ENCODE data around the gene DECR2. TPM values are rescaled to one million over a fixed set of nuclear protein-coding genes. Genes with fewer than 3 reads are reported as not detected.

Gene DECR2
- total RNA-seq, 1 donor from 2014 or later = 6.7 TPM

DNA sequence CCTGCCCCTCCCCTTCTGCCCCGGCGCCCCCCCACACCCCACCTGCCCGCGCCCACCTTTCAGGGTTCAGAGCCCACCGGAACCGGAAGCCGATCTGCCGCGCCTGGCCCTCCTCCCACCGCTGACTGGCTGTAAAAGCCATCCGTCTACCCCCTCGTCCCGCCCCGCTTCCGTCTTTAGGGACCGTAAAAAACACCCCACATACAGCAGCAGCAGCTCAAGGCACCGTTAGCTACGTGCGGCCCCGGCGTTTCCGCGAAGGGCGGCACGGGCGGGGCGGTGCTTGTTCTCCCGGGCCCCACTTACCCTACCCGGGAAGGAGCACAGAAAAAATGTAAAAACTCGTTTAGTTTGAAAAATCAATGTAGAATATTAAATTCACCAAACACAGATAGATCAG is 31.2 kb upstream of the DECR2 start, which contains the start of gene MRPL28:
TSS of gene MRPL28 (minus strand) at position 96 of the 400 bp plus-strand sequence. CDS start 320 bp downstream, outside the sequence.
- intact Hi-C loops (cut with micrococcal nuclease) = loop anchor here (1.0 kb wide), 3 partner anchors 11 to 31 kb away; partner anchors contain the start of genes DECR2 and PGAP6
- DNase-seq (peak; percentile 88), ATAC-seq (ENCODE audit: low read depth) (peak; percentile 99)
- CTCF ChIA-PET = interaction anchor here (0.8 to 1.3 kb wide), 4 partner anchors 8 to 263 kb away, joined by 3 to 4 read pairs (median 3); partner anchors contain the start of gene DECR2
- H3K9me3 Mint-ChIP-seq = no peaks in the 10 kb centered on the region
- peak within 1 kb of the TSS; percentile 93 for H3K4me3 Mint-ChIP-seq
- no peak for TF ChIP-seq CTCF (IDR thresholded peaks at IDR 0.05)
- H3K27ac Mint-ChIP-seq = peak within 1 kb of the TSS; percentile 91
- POLR2A ChIA-PET = interaction anchor here (0.6 to 2.3 kb wide), 16 partner anchors 12 to 1784 kb away, joined by 3 to 61 read pairs (median 3); partner anchors contain the start of genes AXIN1, DECR2, FAM234A and PGAP6
- no peaks in the 10 kb centered on the region for H3K27me3 Mint-ChIP-seq
- peaks cover 45% of the 10 kb centered on the region for H3K36me3 Mint-ChIP-seq (ENCODE audit: low read depth)
- H3K4me1 Mint-ChIP-seq = peaks cover 13% of the 10 kb centered on the region

DNA sequence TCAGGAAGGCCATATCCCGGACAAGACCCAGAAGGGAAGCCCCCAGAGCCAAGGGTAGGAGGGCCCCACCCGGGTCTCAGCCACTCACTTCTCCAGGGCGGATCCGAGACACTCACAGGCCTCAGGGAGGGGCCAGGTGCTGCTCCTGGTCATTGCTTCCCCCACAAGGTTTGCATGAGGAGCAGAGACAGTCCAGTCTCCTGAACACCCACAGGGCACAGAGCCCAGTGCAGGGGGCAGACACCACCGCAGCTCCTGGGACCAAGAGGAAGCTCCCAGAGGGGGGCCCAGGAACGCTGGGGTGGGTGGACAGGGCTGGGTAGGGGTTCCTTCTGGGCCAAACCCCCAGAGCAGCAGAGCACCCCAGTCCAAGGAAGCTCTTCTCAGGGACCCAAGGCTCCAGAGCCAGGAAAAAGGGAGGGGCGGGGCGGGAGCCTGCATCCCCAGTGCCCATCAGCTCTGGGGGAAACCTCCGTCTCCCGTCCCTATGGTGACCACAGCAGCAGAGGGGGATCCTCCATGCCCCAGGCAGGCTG is 30.6 kb upstream of the DECR2 start:
- ATAC-seq (ENCODE audit: low read depth) (peak; percentile 15), DNase-seq (no peak)
- peaks cover 13% of the 10 kb centered on the region for H3K4me1 Mint-ChIP-seq
- ChIA-PET POLR2A (interaction anchor here (0.6 to 2.3 kb wide), 17 partner anchors 11 to 1784 kb away, joined by 3 to 61 read pairs (median 3); partner anchors contain the start of genes AXIN1, DECR2, FAM234A and PGAP6), CTCF (interaction anchor here (0.7 to 1.3 kb wide), 5 partner anchors 9 to 264 kb away, joined by 3 to 4 read pairs (median 3); partner anchors contain the start of gene DECR2)
- H3K27ac Mint-ChIP-seq = peak overlapping the region; percentile 91
- H3K9me3 Mint-ChIP-seq = no peaks in the 10 kb centered on the region
- peaks cover 45% of the 10 kb centered on the region for H3K36me3 Mint-ChIP-seq (ENCODE audit: low read depth)
- H3K27me3 Mint-ChIP-seq = no peaks in the 10 kb centered on the region
- H3K4me3 Mint-ChIP-seq = peak overlapping the region; percentile 93
- intact Hi-C loops (cut with micrococcal nuclease) = loop anchor here (1.0 kb wide), 3 partner anchors 10 to 30 kb away; partner anchors contain the start of genes DECR2 and PGAP6
- no peak for TF ChIP-seq CTCF (IDR thresholded peaks at IDR 0.05)

- CTCF ChIA-PET = interaction anchor here (0.7 to 1.3 kb wide), 4 partner anchors 9 to 30 kb away, joined by 3 to 4 read pairs (median 3); partner anchors contain the start of gene DECR2
- H3K4me3 Mint-ChIP-seq = no peak overlapping the region
Observed at GRCh38 chr16:371515-372301, 30.0 kb upstream of the DECR2 start.

GRCh38 chr16:372302-372983 is 29.2 kb upstream of the DECR2 start:
- ChIA-PET POLR2A (interaction anchor here (1.1 to 2.3 kb wide), 2 partner anchors 10 to 26 kb away, joined by 3 to 61 read pairs; partner anchors contain the start of gene PGAP6), CTCF (interaction anchor here (1.1 kb wide), 1 partner anchor 12 kb away, joined by 4 read pairs; no protein-coding TSS in a partner anchor)
- H3K27ac Mint-ChIP-seq = no peak overlapping the region
- H3K36me3 Mint-ChIP-seq (ENCODE audit: low read depth) = peaks cover 34% of the 10 kb centered on the region
- ATAC-seq (ENCODE audit: low read depth) (no peak), DNase-seq (no peak)
- no peaks in the 10 kb centered on the region for H3K27me3 Mint-ChIP-seq
- no peak overlapping the region for H3K4me3 Mint-ChIP-seq
- H3K4me1 Mint-ChIP-seq = peaks cover 13% of the 10 kb centered on the region
- intact Hi-C loops (cut with micrococcal nuclease) = no loop called here
- H3K9me3 Mint-ChIP-seq = no peaks in the 10 kb centered on the region
- TF ChIP-seq CTCF (IDR thresholded peaks at IDR 0.05) = no peak

More at GRCh38 chr16:371515-372301, 30.0 kb upstream of the DECR2 start:
- TF ChIP-seq CTCF (IDR thresholded peaks at IDR 0.05) = no peak
- POLR2A ChIA-PET = interaction anchor here (0.6 to 2.3 kb wide), 7 partner anchors 10 to 441 kb away, joined by 3 to 61 read pairs (median 5); partner anchors contain the start of genes AXIN1, DECR2 and PGAP6
- H3K27ac Mint-ChIP-seq = no peak overlapping the region
- no peak for DNase-seq
- H3K4me1 Mint-ChIP-seq = peaks cover 13% of the 10 kb centered on the region
- no peak for ATAC-seq (ENCODE audit: low read depth)
- no peaks in the 10 kb centered on the region for H3K9me3 Mint-ChIP-seq
- peaks cover 41% of the 10 kb centered on the region for H3K36me3 Mint-ChIP-seq (ENCODE audit: low read depth)
- intact Hi-C loops (cut with micrococcal nuclease) = no loop called here
- H3K27me3 Mint-ChIP-seq = no peaks in the 10 kb centered on the region
